Activated naive CD8-positive, alpha-beta T cell treated with anti-CD3 and anti-CD28 coated beads, Interleukin-2, amount 10 ng/mL, durations not matched to agents 7 days and 5 days (primary cell): ENCODE measurements around the gene MCAT. TPM values are rescaled to one million over a fixed set of nuclear protein-coding genes. Genes with fewer than 3 reads are reported as not detected.

Experiments
- ATAC-seq: fragments of 150-1000 bp; cut with Tn5 transposase; one replicate; pipeline ENCODE4 v1.10.0; 2021; ENCODE audit warnings: low read depth, moderate library complexity
- POLR2A ChIA-PET: fragments of 350-600 bp; sonication (Branson Sonifier 250); formaldehyde crosslinking; loops from one replicate; lab custom pipeline; 2021; ENCODE audit warnings: antibody characterized with exemption; lab: Charles Lee
- DNase-seq: peaks from one replicate; pipeline ENCODE4 v3.0.0; 2021
- H3K27ac Mint-ChIP-seq: one replicate; pipeline ENCODE4 v1.8.0; 2022; ENCODE audit warnings: mild to moderate bottlenecking, mixed read lengths
- H3K27me3 Mint-ChIP-seq: one replicate; pipeline ENCODE4 v1.8.0; 2022; ENCODE audit warnings: mild to moderate bottlenecking, moderate library complexity, mixed read lengths
- H3K36me3 Mint-ChIP-seq: one replicate; pipeline ENCODE4 v1.8.0; 2021; ENCODE audit warnings: mild to moderate bottlenecking, mixed read lengths
- H3K4me1 Mint-ChIP-seq: one replicate; pipeline ENCODE4 v1.8.0; 2021; ENCODE audit warnings: mixed read lengths
- H3K4me3 Mint-ChIP-seq: one replicate; pipeline ENCODE4 v1.8.0; 2022; ENCODE audit warnings: mild to moderate bottlenecking, moderate library complexity, mixed read lengths
- H3K9me3 Mint-ChIP-seq: one replicate; pipeline ENCODE4 v1.8.0; 2021; ENCODE audit warnings: mixed read lengths
- total RNA-seq, 2 experiments: library from RNA; stranded (reverse); gene quantifications; one replicate each; pipeline ENCODE4 v1.2.3, GENCODE V29; 2021

Gene MCAT
- total RNA-seq, 2 experiments from 2014 or later = 8.1 to 9.5 TPM

DNA sequence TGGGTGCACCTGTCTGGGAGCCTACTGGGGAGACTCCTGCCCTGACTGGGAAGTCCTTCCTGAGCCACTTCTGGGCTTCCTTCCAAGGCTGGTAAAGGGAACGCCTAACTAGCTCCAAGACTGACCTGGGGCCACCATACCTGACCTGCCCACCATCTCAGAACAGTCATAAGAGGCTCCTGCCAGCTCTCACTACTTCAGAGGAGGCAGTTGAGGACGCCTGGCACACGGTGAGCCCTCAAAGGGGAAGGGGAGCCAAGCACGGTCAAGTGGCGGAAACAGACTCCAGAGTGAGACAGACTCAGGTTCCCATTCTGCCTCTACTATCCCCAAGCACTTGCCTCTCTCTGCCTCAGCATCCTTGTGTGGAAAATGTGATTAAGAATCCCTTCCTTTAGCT, 7.6 kb downstream of the MCAT start:
- no peak overlapping the region for H3K4me3 Mint-ChIP-seq
- POLR2A ChIA-PET = interaction anchor here (1.5 kb wide), 1 partner anchor 52 kb away, joined by 6 read pairs; no protein-coding TSS in a partner anchor
- DNase-seq = no peak
- H3K4me1 Mint-ChIP-seq = no peaks in the 10 kb centered on the region
- no peaks in the 10 kb centered on the region for H3K9me3 Mint-ChIP-seq
- no peaks in the 10 kb centered on the region for H3K27me3 Mint-ChIP-seq
- H3K36me3 Mint-ChIP-seq = peaks cover 12% of the 10 kb centered on the region
- H3K27ac Mint-ChIP-seq = no peak overlapping the region
- ATAC-seq = no peak

DNA sequence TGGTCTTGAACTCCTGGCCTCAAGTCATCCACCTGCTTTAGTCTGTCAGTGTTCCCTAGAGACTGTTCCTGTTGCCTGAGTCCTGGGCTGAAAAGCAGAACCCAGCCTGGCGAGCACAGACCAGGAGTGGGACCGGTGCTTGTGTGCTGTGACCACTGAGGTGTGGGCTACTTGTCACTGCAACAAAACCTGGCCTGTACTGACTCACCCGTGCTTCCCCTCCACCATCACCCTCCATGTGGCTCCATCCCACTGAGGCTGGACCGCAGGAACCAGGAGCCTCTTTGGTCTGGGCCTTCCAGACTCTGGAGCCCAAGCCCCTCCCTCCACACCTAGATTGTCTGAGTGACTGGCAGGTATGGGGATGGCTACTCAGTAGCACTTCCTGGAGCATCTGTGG, 8.6 kb downstream of the MCAT start:
- H3K4me1 Mint-ChIP-seq = no peaks in the 10 kb centered on the region
- no peak for DNase-seq
- H3K9me3 Mint-ChIP-seq = no peaks in the 10 kb centered on the region
- peaks cover 9% of the 10 kb centered on the region for H3K36me3 Mint-ChIP-seq
- POLR2A ChIA-PET = interaction anchor here (0.7 to 1.5 kb wide), 2 partner anchors 23 to 53 kb away, joined by 3 to 6 read pairs; no protein-coding TSS in a partner anchor
- H3K27me3 Mint-ChIP-seq = no peaks in the 10 kb centered on the region
- no peak for ATAC-seq
- H3K4me3 Mint-ChIP-seq = no peak overlapping the region
- no peak overlapping the region for H3K27ac Mint-ChIP-seq

DNA sequence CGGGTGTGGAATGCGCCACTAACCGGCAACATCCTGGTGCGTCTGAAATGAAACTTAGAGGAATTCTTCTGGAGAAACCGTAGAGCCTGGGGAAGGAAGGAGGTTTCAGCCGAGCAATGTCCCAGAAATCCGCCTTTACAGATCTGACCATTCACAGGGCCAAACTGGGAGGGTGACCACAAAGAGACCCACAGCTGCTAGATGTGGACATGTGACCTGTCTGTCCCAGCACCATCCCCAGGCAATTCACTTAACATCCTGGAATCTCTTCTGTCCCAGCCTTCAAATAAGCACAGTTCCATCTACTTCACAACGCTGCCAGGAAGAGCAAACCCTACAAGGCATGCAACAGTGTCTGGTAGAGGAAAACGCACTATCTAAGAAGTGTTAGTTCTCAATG, 9.8 kb downstream of the MCAT start:
- POLR2A ChIA-PET = interaction anchor here (0.6 kb wide), 1 partner anchor 130 kb away, joined by 3 read pairs; no protein-coding TSS in a partner anchor
- Mint-ChIP-seq H3K36me3 (peaks cover 7% of the 10 kb centered on the region), H3K27me3 (no peaks in the 10 kb centered on the region), H3K4me3 (no peak overlapping the region), H3K27ac (no peak overlapping the region), H3K4me1 (no peaks in the 10 kb centered on the region), H3K9me3 (no peaks in the 10 kb centered on the region)
- no peak for ATAC-seq
- DNase-seq = no peak

- Mint-ChIP-seq H3K27ac (no peak overlapping the region), H3K4me1 (peaks cover 3% of the 10 kb centered on the region), H3K9me3 (no peaks in the 10 kb centered on the region), H3K36me3 (peaks cover 6% of the 10 kb centered on the region), H3K27me3 (no peaks in the 10 kb centered on the region), H3K4me3 (no peak overlapping the region)
- POLR2A ChIA-PET = no interaction called here
- no peak for ATAC-seq
- DNase-seq = no peak
Measured at GRCh38 chr22:43131773-43132501, 11.3 kb downstream of the MCAT start.

DNA sequence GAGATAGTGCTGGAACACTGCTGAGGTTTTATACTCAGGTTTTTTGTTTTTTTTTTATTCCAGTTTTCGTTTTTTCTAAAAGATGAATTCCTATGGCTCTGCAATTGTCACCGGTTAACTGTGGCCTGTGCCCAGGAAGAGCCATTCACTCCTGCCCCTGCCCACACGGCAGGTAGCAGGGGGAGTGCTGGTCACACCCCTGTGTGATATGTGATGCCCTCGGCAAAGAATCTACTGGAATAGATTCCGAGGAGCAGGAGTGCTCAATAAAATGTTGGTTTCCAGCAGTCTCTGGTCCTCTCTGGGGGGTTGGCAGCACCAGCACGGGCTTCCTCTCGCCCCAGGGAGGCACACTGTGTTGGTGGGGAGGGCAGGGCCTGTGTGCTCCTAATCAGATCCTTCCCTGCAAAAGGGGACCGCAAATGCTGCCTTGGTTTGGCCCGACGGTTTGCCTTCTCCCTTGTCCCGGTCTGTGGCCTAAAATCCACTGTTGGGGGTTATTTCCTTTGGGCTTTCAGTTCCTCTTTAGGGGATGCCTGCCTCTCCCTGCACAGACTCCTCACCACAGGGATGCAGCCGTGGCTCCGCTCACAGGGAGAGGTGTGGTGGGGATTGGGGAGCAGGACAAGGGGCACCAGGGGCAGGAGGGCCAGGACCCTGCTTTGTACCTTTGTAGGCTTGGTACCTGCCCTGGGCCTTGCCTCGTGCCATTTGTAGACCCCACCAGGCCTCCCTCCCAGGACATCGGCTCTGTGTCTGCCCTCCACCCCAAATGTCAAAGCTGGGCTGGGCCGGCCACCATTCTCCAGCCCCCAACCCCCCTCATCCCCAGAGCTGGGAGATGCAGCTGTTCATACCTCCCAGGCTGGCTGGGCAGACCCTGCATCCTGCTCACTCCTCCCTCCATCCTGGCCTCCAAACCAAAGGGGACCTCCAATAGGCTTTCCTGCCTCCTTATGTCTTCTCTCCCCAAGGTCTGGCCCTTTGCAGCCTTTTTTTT, 13.5 kb downstream of the MCAT start:
- no peak overlapping the region for H3K27ac Mint-ChIP-seq
- POLR2A ChIA-PET = interaction anchor here (0.7 kb wide), 1 partner anchor 1293 kb away, joined by 3 read pairs; no protein-coding TSS in a partner anchor
- ATAC-seq = no peak
- H3K4me3 Mint-ChIP-seq = no peak overlapping the region
- no peaks in the 10 kb centered on the region for H3K9me3 Mint-ChIP-seq
- H3K27me3 Mint-ChIP-seq = no peaks in the 10 kb centered on the region
- H3K4me1 Mint-ChIP-seq = peaks cover 3% of the 10 kb centered on the region
- no peak for DNase-seq
- peaks cover 5% of the 10 kb centered on the region for H3K36me3 Mint-ChIP-seq

DNA sequence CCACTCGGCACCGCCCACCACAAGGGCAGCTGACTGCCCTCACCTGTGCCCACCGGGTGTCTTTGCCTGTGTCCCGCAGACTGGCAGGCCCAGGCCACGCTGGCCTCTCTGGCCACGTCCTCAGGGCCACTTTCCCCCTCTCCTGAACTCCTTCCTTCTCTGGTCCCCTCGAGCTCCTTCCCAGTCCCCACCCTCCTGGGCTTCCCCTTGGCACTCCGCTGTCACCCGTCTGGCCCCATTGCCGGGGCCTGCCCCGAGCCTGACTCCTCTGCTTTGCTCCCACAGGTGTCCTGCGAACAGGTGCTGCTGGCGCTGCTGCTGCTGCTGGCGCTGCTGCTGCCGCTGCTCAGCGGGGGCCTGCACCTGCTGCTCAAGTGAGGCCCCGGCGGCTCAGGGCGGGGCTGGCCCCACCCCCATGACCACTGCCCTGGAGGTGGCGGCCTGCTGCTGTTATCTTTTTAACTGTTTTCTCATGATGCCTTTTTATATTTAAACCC, 14.2 kb downstream of the MCAT start:
- H3K27me3 Mint-ChIP-seq = no peaks in the 10 kb centered on the region
- no peak overlapping the region for H3K27ac Mint-ChIP-seq
- DNase-seq (no peak), ATAC-seq (no peak)
- POLR2A ChIA-PET = no interaction called here
- no peak overlapping the region for H3K4me3 Mint-ChIP-seq
- H3K36me3 Mint-ChIP-seq = peaks cover 2% of the 10 kb centered on the region
- no peaks in the 10 kb centered on the region for H3K9me3 Mint-ChIP-seq
- peaks cover 3% of the 10 kb centered on the region for H3K4me1 Mint-ChIP-seq

GRCh38 chr22:43128116-43128515, 15.1 kb downstream of the MCAT start:
- Mint-ChIP-seq H3K36me3 (no peaks in the 10 kb centered on the region), H3K4me1 (peaks cover 3% of the 10 kb centered on the region), H3K27ac (no peak overlapping the region), H3K4me3 (no peak overlapping the region), H3K27me3 (no peaks in the 10 kb centered on the region), H3K9me3 (no peaks in the 10 kb centered on the region)
- no peak for DNase-seq
- POLR2A ChIA-PET = interaction anchor here (0.5 kb wide), 1 partner anchor 19 kb away, joined by 3 read pairs; no protein-coding TSS in a partner anchor
- ATAC-seq = no peak

GRCh38 chr22:43127166-43127908, 15.9 kb downstream of the MCAT start:
- no peaks in the 10 kb centered on the region for H3K9me3 Mint-ChIP-seq
- ATAC-seq (no peak), DNase-seq (no peak)
- H3K27me3 Mint-ChIP-seq = no peaks in the 10 kb centered on the region
- H3K4me1 Mint-ChIP-seq = peaks cover 3% of the 10 kb centered on the region
- no peaks in the 10 kb centered on the region for H3K36me3 Mint-ChIP-seq
- no peak overlapping the region for H3K4me3 Mint-ChIP-seq
- H3K27ac Mint-ChIP-seq = no peak overlapping the region
- POLR2A ChIA-PET = interaction anchor here (0.5 kb wide), 1 partner anchor 58 kb away, joined by 3 read pairs; no protein-coding TSS in a partner anchor

GRCh38 chr22:43126501-43127165, 16.6 kb downstream of the MCAT start:
- no peak for DNase-seq
- POLR2A ChIA-PET = no interaction called here
- ATAC-seq = peak; percentile 18
- Mint-ChIP-seq H3K4me3 (no peak overlapping the region), H3K27me3 (no peaks in the 10 kb centered on the region), H3K27ac (no peak overlapping the region), H3K4me1 (peaks cover 3% of the 10 kb centered on the region), H3K9me3 (no peaks in the 10 kb centered on the region), H3K36me3 (no peaks in the 10 kb centered on the region)

DNA sequence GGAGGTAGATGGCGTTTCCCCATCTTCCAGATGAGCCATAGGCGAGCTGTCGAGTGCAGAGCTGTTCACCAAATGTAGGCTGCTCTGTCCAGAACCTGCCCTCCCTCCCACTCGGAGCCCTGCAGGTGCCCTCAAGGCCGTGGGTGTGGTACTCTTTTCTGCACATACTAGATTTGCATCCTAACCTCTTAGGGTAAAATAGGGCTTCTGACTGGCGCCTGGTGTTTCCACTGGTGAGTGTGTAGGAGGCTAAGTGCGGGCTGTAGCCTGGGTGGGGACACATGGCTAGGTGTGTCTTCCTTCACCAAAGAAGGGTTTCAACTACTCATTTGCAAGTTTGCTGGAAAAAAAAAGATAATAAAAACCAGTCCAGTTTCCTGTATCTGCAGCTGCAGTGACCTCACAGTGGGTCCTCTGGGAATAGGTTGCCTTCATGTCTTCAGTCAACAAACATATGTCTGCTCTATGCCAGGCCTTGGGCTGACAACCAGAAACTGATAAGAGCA, 24.2 kb downstream of the MCAT start:
- Mint-ChIP-seq H3K9me3 (no peaks in the 10 kb centered on the region), H3K4me3 (no peak overlapping the region), H3K27ac (no peak overlapping the region), H3K27me3 (peaks cover 3% of the 10 kb centered on the region), H3K4me1 (peaks cover 5% of the 10 kb centered on the region), H3K36me3 (no peaks in the 10 kb centered on the region)
- ATAC-seq = no peak
- POLR2A ChIA-PET = no interaction called here
- no peak for DNase-seq

DNA sequence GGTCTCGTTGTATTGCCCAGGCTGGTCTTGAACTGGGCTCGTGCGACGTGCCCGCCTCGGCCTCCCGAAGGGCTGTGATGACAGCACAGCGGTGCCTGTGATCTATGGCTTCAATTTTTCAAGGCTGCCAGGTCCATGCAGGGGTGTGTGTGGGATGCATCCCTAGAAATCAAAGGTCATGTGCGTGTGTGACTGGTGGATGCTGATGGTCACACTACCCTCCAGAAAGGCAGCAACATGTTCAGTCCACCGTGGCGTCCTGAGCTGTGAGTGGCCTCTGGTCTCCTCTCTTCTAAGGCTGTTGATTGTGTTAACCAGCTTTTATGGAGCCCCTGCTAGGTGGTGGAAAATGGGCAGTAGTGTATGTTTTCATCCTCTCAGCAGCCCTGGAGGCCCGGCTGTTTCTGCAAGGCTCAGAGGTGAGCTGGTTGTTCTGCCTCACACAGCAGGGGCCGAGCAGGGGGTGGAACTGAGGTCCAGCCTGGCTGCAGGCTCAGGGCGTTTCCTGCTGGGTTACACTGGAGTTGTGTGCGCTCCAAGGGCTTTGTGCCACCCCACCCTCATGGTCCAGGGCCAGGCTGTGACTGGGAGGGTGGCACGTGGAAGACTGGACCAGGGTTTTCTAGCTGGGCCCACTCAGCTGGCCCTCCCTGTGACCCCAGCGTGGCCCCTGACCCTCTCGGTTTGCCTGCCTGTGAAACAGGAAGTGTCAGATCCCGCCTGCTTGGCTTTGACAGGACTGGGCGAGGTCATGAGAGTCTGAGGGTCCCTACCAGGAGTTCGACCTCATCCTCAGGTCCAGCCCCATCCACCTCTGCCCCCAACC, 25.0 kb downstream of the MCAT start:
- DNase-seq = no peak
- H3K4me3 Mint-ChIP-seq = no peak overlapping the region
- H3K27me3 Mint-ChIP-seq = peaks cover 4% of the 10 kb centered on the region
- peaks cover 5% of the 10 kb centered on the region for H3K4me1 Mint-ChIP-seq
- H3K36me3 Mint-ChIP-seq = no peaks in the 10 kb centered on the region
- POLR2A ChIA-PET = interaction anchor here (0.7 kb wide), 1 partner anchor 1796 kb away, joined by 3 read pairs; no protein-coding TSS in a partner anchor
- H3K9me3 Mint-ChIP-seq = no peaks in the 10 kb centered on the region
- no peak for ATAC-seq
- H3K27ac Mint-ChIP-seq = no peak overlapping the region
